HG03575 (cell line): ENCODE results near the gene MAPKAP1.
"Not testable (repeated sequence)": the region's sequence is repeated elsewhere in the genome, so short reads cannot be mapped to it uniquely, and the experiment has no call there.

Experiments used
- ATAC-seq: cut with Tn5 transposase; IDR thresholded peaks from one replicate; pipeline ENCODE4 v1.9.1; 2021; ENCODE audit not compliant: unreplicated experiment, insufficient number of reproducible peaks, low FRiP score; ENCODE audit errors: extremely low read depth

Gene MAPKAP1

GRCh38 chr9:125421166-125421565 is 285.8 kb downstream of the MAPKAP1 start:
- no peak for ATAC-seq

GRCh38 chr9:125418404-125418803 is 288.6 kb downstream of the MAPKAP1 start:
- no peak for ATAC-seq

- ATAC-seq: no peak
Measured at GRCh38 chr9:125416517-125416916, 290.5 kb downstream of the MAPKAP1 start.

- ATAC-seq: no peak
Measured at GRCh38 chr9:125415583-125416460, 291.2 kb downstream of the MAPKAP1 start.

GRCh38 chr9:125413579-125413978 is 293.4 kb downstream of the MAPKAP1 start:
- no peak for ATAC-seq

GRCh38 chr9:125412166-125412565 is 294.8 kb downstream of the MAPKAP1 start:
- ATAC-seq: no peak

GRCh38 chr9:125411171-125411756 is 295.7 kb downstream of the MAPKAP1 start:
- ATAC-seq: no peak

GRCh38 chr9:125410522-125410894 is 296.5 kb downstream of the MAPKAP1 start:
- no peak for ATAC-seq

- ATAC-seq: no peak
Measured at GRCh38 chr9:125409637-125410521, 297.1 kb downstream of the MAPKAP1 start.

- no peak for ATAC-seq
Measured at GRCh38 chr9:125409217-125409636, 297.8 kb downstream of the MAPKAP1 start.

GRCh38 chr9:125407974-125408900 is 298.8 kb downstream of the MAPKAP1 start:
- ATAC-seq: no peak

GRCh38 chr9:125407432-125407973 is 299.5 kb downstream of the MAPKAP1 start:
- no peak for ATAC-seq

- ATAC-seq: no peak
Measured at GRCh38 chr9:125406810-125407087, 300.3 kb downstream of the MAPKAP1 start.

GRCh38 chr9:125405938-125406809 is 300.8 kb downstream of the MAPKAP1 start:
- ATAC-seq: no peak

GRCh38 chr9:125404733-125405132 is 302.3 kb downstream of the MAPKAP1 start:
- no peak for ATAC-seq

- no peak for ATAC-seq
Measured at GRCh38 chr9:125400725-125401716, 306.0 kb downstream of the MAPKAP1 start.

- ATAC-seq: not testable (repeated sequence)
Measured at GRCh38 chr9:125400232-125400631, 306.8 kb downstream of the MAPKAP1 start.
